Stimulated activated effector memory CD8-positive, alpha-beta T cell treated with anti-CD3 and anti-CD28 coated beads, Interleukin-12 subunit alpha, Interleukin-12 subunit beta, amount 100 ng/mL, for 72 hours (primary cell): ENCODE measurements around the gene CCDC97.
A peak's percentile ranks its signal among the peaks of the same experiment; 100 is the strongest.
"Not testable (repeated sequence)": the region's sequence is repeated elsewhere in the genome, so short reads cannot be mapped to it uniquely, and the experiment has no call there.

ENCODE experiments used
- ATAC-seq: fragments of 150-1000 bp; cut with Tn5 transposase; 2 replicates; pipeline ENCODE4 v1.10.0; 2021
- DNase-seq, 2 donors: peaks; one replicate each; pipeline ENCODE4 v3.0.0; 2021 to 2022; ENCODE audit warnings: low spot score in 2 of 2
- H3K27ac Mint-ChIP-seq: one replicate; pipeline ENCODE4 v1.8.0; 2022; ENCODE audit warnings: mild to moderate bottlenecking, mixed read lengths
- H3K36me3 Mint-ChIP-seq: one replicate; pipeline ENCODE4 v1.8.0; 2022; ENCODE audit warnings: mild to moderate bottlenecking, mixed read lengths
- H3K4me1 Mint-ChIP-seq: one replicate; pipeline ENCODE4 v1.8.0; 2022; ENCODE audit warnings: mixed read lengths
- H3K4me3 Mint-ChIP-seq: one replicate; pipeline ENCODE4 v1.8.0; 2022; ENCODE audit warnings: mild to moderate bottlenecking, mixed read lengths
- H3K9me3 Mint-ChIP-seq: one replicate; pipeline ENCODE4 v1.8.0; 2022; ENCODE audit warnings: mixed read lengths

The CCDC97 gene

DNA sequence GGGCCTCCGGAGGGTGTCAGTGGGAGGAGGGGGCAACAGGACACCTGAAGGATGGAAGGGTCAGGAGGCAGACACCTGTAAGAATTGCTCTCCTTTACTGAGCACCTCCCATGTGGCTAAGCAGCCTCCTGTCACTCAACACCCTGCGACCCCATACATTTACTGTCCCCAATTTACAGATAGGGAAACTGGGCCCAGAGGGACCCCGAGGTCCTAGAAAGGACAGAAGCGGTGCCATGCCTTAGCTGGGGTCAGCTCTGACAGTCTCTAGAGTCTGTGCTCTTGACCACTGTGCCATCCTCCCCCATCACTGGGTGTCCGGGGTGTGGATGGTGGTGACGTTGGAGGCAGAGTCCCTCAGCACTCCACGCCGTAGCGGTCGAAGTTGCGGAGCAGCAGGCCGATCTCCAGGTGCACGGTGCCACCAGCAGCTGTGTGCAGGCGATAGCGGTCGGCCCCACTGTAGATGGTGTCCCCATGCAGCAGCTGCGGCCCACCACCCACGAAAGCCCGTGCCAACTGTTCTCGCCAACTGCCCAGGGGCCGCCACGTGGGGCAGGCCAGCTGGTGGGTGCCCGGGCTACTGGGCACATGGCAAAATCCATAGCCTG is 44.5 kb downstream of the CCDC97 start:
- H3K4me1 Mint-ChIP-seq = peaks cover 61% of the 10 kb centered on the region

GRCh38 chr19:41355035-41355434 is 45.1 kb downstream of the CCDC97 start:
- peak overlapping the region; percentile 76 for H3K27ac Mint-ChIP-seq
- peaks cover 46% of the 10 kb centered on the region for H3K36me3 Mint-ChIP-seq
- peak in 1 of 2 donors; percentile 55 for DNase-seq
- no peaks in the 10 kb centered on the region for H3K9me3 Mint-ChIP-seq
- H3K4me3 Mint-ChIP-seq = peak overlapping the region; percentile 49
- ATAC-seq = no peak
- peaks cover 55% of the 10 kb centered on the region for H3K4me1 Mint-ChIP-seq

More for the DNA sequence above, 44.5 kb downstream of the CCDC97 start:
- ATAC-seq (no peak), DNase-seq (peak in 1 of 2 donors; percentile 55)
- Mint-ChIP-seq H3K4me3 (peak overlapping the region; percentile 94), H3K9me3 (no peaks in the 10 kb centered on the region), H3K36me3 (peaks cover 48% of the 10 kb centered on the region), H3K27ac (peak overlapping the region; percentile 91)

GRCh38 chr19:41355802-41356201 is 45.8 kb downstream of the CCDC97 start:
- Mint-ChIP-seq H3K4me1 (peaks cover 48% of the 10 kb centered on the region), H3K27ac (peak overlapping the region; percentile 76), H3K9me3 (no peaks in the 10 kb centered on the region), H3K4me3 (peak overlapping the region; percentile 49), H3K36me3 (peaks cover 40% of the 10 kb centered on the region)
- no peak for DNase-seq
- no peak for ATAC-seq

- no peak for ATAC-seq
- Mint-ChIP-seq H3K9me3 (no peaks in the 10 kb centered on the region), H3K36me3 (peaks cover 27% of the 10 kb centered on the region), H3K4me3 (peak overlapping the region; percentile 49), H3K4me1 (peaks cover 45% of the 10 kb centered on the region), H3K27ac (peak overlapping the region; percentile 76)
- DNase-seq = no peak
These were observed 47.2 kb downstream of the CCDC97 start for GRCh38 chr19:41356984-41357739.

DNA sequence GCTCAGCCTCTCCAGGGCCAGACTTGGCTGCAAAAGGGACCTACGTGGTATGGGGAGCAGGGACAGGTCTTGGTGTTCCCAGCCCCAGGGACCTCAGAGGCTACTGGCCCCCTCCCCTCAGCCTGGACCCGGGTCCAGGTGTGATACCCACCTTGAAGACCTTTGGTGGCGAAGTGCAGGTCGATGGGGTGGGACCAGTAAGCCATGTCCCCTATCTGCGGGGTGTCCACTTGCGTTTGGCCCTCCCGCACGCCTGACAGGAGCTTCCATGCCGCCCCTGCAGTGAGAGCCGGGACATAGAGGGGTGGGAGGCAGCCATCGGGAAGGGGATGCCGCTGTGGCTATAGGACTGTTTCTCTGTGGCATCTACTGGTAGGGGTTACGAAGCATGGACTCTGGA is 47.8 kb downstream of the CCDC97 start:
- peak overlapping the region; percentile 49 for H3K4me3 Mint-ChIP-seq
- no peak for ATAC-seq
- peaks cover 45% of the 10 kb centered on the region for H3K4me1 Mint-ChIP-seq
- no peak for DNase-seq
- H3K9me3 Mint-ChIP-seq = no peaks in the 10 kb centered on the region
- H3K36me3 Mint-ChIP-seq = peaks cover 21% of the 10 kb centered on the region
- peak overlapping the region; percentile 76 for H3K27ac Mint-ChIP-seq

- no peaks in the 10 kb centered on the region for H3K9me3 Mint-ChIP-seq
- no peak for ATAC-seq
- peaks cover 17% of the 10 kb centered on the region for H3K36me3 Mint-ChIP-seq
- H3K4me3 Mint-ChIP-seq = no peak overlapping the region
- peaks cover 53% of the 10 kb centered on the region for H3K4me1 Mint-ChIP-seq
- H3K27ac Mint-ChIP-seq = no peak overlapping the region
- DNase-seq = no peak
These were observed 49.8 kb downstream of the CCDC97 start for GRCh38 chr19:41359741-41360140.

- H3K9me3 Mint-ChIP-seq = no peaks in the 10 kb centered on the region
- peak overlapping the region; percentile 89 for H3K4me3 Mint-ChIP-seq
- DNase-seq (no peak), ATAC-seq (no peak)
- peaks cover 23% of the 10 kb centered on the region for H3K36me3 Mint-ChIP-seq
- peaks cover 28% of the 10 kb centered on the region for H3K4me1 Mint-ChIP-seq
- H3K27ac Mint-ChIP-seq = peak overlapping the region; percentile 99
These were observed 52.3 kb downstream of the CCDC97 start for GRCh38 chr19:41362143-41362847.

GRCh38 chr19:41363371-41363752 is 53.4 kb downstream of the CCDC97 start:
- Mint-ChIP-seq H3K9me3 (no peaks in the 10 kb centered on the region), H3K4me3 (peak overlapping the region; percentile 89)

GRCh38 chr19:41363753-41364523 is 54.0 kb downstream of the CCDC97 start, which contains the start of gene B9D2:
B9D2 (minus strand) TSS chr19:41364149; CDS start chr19:41363519, 630 bp downstream.
- H3K9me3 Mint-ChIP-seq = no peaks in the 10 kb centered on the region
- H3K4me3 Mint-ChIP-seq = peak within 1 kb of the TSS; percentile 89
- peaks cover 23% of the 10 kb centered on the region for H3K36me3 Mint-ChIP-seq
- peak; percentile 97 for ATAC-seq
- peaks cover 15% of the 10 kb centered on the region for H3K4me1 Mint-ChIP-seq
- H3K27ac Mint-ChIP-seq = peak within 1 kb of the TSS; percentile 99
- DNase-seq = peak; percentile 91 to 98

More at GRCh38 chr19:41363371-41363752, 53.4 kb downstream of the CCDC97 start:
- Mint-ChIP-seq H3K27ac (peak overlapping the region; percentile 99), H3K4me1 (peaks cover 17% of the 10 kb centered on the region), H3K36me3 (peaks cover 23% of the 10 kb centered on the region)
- ATAC-seq (no peak), DNase-seq (no peak)

DNA sequence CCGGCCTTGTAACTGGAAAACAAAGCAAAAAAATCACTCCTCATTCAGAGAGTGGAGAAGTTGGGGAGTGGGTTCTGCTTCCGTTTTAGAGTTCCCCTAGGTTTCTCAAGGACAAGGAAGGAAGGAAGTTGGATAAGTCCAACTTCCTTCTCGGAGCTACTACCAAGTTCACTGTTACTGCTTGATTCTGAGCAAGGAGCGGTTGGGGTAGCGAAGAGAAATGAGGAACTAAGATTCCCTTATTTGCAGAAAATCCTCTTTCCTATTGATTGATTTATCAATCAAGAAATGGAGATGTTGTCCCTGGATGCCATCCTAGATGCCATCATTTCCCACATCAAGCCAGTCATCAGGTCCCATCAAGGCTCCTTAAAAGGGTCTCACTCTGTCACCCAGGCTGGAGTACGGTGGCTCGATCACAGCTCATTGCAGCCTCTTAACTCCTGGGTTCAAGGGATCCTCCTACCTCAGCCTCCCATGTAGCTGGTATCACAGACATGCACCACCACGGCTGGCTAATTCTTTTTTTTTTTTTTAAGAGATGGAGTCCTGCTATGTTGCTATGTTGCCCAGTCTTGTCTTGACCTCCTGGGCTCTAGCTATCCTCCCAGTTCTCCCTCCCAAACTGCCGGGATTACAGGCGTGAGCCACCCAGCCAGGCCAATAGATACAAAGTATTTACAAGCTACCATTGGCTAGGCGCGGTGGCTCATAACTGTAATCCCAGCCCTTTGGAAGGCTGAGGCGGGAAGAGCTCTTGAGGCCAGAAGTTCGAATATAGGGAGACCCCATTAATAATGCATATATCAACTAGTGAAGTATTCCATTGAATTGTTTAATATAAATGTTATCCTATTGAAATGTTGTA is 54.8 kb downstream of the CCDC97 start:
- ATAC-seq = no peak
- peaks cover 23% of the 10 kb centered on the region for H3K36me3 Mint-ChIP-seq

GRCh38 chr19:41366089-41366488 is 56.1 kb downstream of the CCDC97 start:
- ATAC-seq = no peak
- Mint-ChIP-seq H3K27ac (peak overlapping the region; percentile 46), H3K4me1 (peaks cover 15% of the 10 kb centered on the region), H3K36me3 (peaks cover 18% of the 10 kb centered on the region), H3K4me3 (no peak overlapping the region), H3K9me3 (no peaks in the 10 kb centered on the region)
- DNase-seq = no peak

More for the DNA sequence above, 54.8 kb downstream of the CCDC97 start:
- Mint-ChIP-seq H3K27ac (peak overlapping the region; percentile 99), H3K9me3 (no peaks in the 10 kb centered on the region), H3K4me3 (peak overlapping the region; percentile 89), H3K4me1 (peaks cover 15% of the 10 kb centered on the region)
- DNase-seq = no peak

DNA sequence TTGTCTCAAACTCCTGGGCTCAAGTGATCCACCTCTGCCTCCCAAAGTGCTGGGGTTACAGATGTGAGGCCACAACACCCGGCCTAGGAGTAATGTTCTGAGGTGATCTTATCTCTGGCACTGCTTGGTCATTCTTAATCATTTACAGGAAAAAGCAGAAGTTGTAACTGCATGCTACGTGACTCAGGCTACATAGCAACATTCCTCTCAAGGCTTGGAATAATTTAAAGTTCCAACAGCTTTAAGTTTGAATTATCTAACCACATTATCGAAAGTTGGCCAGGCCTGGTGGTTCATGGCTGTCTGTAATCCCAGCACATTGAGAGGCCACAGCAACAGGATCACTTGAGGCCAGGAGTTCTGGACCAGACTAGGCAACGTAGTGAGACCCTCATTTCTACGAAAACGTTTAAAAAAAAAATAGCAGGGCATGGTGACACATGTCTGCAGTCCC is 57.9 kb downstream of the CCDC97 start:
- H3K36me3 Mint-ChIP-seq = peaks cover 18% of the 10 kb centered on the region
- H3K4me1 Mint-ChIP-seq = peaks cover 20% of the 10 kb centered on the region
- no peaks in the 10 kb centered on the region for H3K9me3 Mint-ChIP-seq
- no peak overlapping the region for H3K4me3 Mint-ChIP-seq
- ATAC-seq (no peak), DNase-seq (no peak)
- H3K27ac Mint-ChIP-seq = no peak overlapping the region

- Mint-ChIP-seq H3K4me3 (no peak overlapping the region), H3K36me3 (peaks cover 6% of the 10 kb centered on the region), H3K4me1 (peaks cover 7% of the 10 kb centered on the region), H3K9me3 (no peaks in the 10 kb centered on the region), H3K27ac (no peak overlapping the region)
- ATAC-seq = no peak
- DNase-seq = no peak
These were observed 59.8 kb downstream of the CCDC97 start for GRCh38 chr19:41369769-41370168.

- Mint-ChIP-seq H3K27ac (peak overlapping the region; percentile 79), H3K4me1 (peaks cover 12% of the 10 kb centered on the region)
- not testable (repeated sequence) for ATAC-seq, H3K9me3 Mint-ChIP-seq, H3K4me3 Mint-ChIP-seq, DNase-seq, H3K36me3 Mint-ChIP-seq
These were observed 61.1 kb downstream of the CCDC97 start for GRCh38 chr19:41371119-41371518.
